Fibroblast of villous mesenchyme (primary cell): ENCODE results near the gene DMRTC2. TPM values are rescaled to one million over a fixed set of nuclear protein-coding genes. Genes with fewer than 3 reads are reported as not detected.

ENCODE experiments used
- DNase-seq: peaks from one replicate; pipeline ENCODE4 v3.0.0-alpha.2; 2010; ENCODE audit warnings: low read depth
- H3K4me3 ChIP-seq: 2 replicates; pipeline ENCODE4 v1.5.1; 2011; ENCODE audit warnings: low read depth, mild to moderate bottlenecking, low read length
- total RNA-seq: library from RNA; depleted of rRNA; stranded (reverse); fragments of >200 nt; gene quantifications from 2 replicates; pipeline ENCODE4 v1.2.3, GENCODE V29; 2012
- TF ChIP-seq, protein P1 (sequence below): IDR thresholded peaks from 2 replicates; pipeline ENCODE4 v1.5.1; 2012; ENCODE audit warnings: low read depth, mild to moderate bottlenecking, low read length; ENCODE audit not compliant: insufficient read depth

DMRTC2 gene
- total RNA-seq, 1 donor = not detected

DNA sequence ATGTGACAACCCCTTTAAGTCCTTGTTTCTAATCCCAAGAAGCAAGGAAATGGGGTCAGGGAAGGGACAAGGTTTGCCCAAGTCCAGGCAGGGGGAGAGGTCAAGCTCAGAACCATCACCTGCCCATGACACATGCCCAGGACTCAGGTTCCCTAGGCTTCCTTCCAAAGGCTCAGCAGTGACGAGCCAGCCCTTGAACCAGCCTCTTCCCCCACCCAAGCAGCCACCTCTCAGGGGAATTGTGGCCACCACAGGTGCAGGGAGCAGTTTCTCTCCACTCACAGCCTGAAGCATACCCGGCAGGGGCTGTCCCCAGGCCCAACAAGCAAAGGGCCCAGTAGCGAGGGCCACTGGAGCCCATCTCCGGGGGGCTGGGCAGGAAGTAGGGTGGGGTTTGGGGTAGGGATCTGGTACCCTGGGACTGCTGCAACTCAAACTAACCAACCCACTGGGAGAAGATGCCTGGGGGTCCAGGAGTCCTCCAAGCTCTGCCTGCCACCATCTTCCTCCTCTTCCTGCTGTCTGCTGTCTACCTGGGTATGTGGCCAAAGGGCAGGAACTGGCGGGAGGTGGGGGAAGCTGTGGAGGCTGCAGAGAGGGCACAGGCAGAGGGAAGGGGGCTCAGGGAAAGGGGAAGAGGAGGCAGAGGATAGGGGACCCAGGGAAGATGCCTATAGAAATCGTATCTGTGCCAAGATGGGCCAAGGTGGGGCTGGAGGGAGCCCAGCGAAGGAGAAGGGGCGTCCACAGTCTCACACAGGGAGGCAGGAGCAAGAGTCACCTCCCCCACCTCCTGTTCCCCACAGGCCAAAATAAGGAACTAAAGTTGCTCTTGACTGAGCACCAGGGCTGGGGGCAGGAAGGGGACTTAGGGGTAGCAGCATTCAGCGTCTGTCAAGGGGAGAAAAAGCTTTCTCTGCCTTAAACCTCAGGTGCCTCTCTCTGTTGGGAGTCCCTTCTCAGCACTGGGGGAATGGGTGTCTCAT lies 32.3 kb downstream of the DMRTC2 start, which contains the start of gene CD79A:
Gene CD79A, plus strand, starts transcription at position 433 of the 986 bp plus-strand sequence. Its CDS starts 26 bp downstream, at position 459.
- no peak within 1 kb of the TSS for H3K4me3 ChIP-seq
- TF ChIP-seq, protein P1, sequence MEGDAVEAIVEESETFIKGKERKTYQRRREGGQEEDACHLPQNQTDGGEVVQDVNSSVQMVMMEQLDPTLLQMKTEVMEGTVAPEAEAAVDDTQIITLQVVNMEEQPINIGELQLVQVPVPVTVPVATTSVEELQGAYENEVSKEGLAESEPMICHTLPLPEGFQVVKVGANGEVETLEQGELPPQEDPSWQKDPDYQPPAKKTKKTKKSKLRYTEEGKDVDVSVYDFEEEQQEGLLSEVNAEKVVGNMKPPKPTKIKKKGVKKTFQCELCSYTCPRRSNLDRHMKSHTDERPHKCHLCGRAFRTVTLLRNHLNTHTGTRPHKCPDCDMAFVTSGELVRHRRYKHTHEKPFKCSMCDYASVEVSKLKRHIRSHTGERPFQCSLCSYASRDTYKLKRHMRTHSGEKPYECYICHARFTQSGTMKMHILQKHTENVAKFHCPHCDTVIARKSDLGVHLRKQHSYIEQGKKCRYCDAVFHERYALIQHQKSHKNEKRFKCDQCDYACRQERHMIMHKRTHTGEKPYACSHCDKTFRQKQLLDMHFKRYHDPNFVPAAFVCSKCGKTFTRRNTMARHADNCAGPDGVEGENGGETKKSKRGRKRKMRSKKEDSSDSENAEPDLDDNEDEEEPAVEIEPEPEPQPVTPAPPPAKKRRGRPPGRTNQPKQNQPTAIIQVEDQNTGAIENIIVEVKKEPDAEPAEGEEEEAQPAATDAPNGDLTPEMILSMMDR = no peak
- DNase-seq = no peak

DNA sequence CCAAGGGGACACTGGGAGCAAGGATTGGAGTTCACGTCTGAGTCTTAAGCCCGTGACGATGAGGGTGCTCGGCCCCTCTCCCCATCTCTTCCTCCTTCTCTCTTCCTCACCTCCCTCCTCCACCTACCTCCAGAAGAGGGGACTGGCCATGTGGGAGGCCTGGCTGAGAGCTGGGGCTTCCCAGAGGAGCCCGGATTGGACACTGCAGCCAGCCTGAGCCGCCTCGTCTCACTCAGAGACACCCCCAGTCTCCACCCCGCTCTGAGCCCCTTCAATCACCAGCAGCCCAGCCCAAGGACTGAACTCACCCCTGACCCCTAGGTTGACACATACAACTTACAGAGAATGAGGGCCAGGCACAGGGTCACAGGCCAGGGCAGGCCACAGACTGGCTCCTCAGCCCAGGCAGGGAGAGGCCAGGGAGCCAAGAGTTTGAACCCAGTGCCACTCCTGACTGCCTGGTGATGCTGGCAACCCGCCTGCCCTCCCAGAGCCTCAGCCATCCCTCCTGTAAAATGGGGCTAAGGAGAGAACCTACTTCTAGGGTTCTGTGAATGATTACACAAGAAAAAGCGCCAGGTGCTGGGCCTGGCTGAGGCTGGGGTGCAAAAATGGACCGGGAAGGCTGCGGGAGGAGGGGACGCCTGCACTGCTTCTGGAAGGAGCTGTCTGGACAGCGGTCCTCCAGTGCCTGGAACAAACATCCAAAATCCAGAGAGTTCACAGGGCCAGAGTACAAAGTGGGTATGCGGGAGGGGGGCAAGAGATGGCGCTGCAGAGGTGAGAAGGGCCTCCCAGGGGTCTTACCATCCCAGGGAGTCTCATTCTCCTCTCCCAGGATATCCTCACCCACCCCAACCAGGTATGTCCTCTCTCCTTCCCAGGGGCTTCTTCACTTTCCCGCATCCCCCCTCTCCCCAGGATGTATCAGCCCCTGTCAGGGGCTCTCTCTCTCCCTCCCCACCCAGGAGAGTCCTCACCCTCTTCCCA lies 33.4 kb downstream of the DMRTC2 start:
- no peak overlapping the region for H3K4me3 ChIP-seq
- no peak for DNase-seq

DNA sequence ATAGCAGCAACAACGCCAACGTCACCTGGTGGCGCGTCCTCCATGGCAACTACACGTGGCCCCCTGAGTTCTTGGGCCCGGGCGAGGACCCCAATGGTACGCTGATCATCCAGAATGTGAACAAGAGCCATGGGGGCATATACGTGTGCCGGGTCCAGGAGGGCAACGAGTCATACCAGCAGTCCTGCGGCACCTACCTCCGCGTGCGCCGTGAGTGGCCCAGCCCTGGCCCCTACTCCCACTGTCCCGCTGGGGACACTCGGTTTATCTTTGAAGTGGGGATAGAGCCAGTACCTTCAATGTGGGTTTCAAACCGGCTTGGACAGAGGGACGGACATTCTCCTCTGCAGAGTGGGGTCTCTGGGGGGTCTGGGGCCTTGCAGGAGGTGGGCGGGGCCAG lies 34.2 kb downstream of the DMRTC2 start:
- DNase-seq = no peak
- H3K4me3 ChIP-seq = no peak overlapping the region
- TF ChIP-seq, protein P1 = no peak

More for the DNA sequence above, 33.4 kb downstream of the DMRTC2 start:
- TF ChIP-seq, protein P1 = no peak

DNA sequence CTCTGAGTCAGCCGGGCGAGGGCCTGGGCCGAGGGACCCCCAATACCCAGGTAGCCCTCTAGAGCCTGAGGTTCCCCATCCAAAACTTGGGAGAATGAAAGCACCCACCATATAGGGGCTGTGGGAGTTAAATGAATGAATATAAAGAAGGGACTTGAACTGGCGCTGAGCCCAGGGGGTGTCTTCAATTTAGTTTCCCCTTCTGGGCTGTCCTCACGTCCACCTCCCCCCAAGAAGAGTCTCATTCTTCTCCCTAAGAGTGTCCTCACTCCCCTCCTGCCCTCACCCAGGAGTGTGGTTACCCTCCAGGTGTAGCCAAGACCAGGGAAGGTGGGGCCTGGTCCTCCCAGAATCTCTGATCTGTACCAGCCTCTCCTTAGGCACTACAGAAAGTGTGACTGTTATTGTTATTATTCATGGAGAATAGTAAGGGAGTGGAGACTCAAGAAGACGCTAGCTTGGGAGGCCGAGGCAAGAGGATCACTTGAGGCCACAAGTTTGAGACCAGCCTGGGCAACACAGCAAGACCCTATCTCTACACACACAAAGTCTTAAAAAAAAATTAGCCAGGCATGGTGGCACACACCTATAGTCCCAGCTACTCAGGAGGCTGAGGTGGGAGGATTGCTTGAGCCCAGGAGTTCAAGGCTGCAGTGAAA lies 35.0 kb downstream of the DMRTC2 start:
- DNase-seq = no peak
- TF ChIP-seq, protein P1 = no peak
- H3K4me3 ChIP-seq = no peak overlapping the region

DNA sequence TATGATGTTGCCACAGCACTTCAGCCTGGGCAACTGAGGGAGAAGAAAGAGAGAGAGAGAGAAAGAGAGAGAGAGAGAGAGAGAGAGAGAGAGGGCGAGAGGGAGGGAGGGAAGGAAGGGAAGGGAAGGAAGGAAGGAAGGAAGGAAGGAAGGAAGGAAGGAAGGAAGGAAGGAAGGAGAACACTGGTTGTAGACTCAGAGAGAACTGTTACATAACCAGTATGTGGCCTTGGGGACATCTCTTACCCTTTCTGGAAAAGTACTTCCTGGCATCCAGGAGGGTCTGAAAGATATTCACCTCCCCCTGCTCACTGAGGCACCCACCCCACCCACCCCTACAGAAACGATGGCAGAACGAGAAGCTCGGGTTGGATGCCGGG lies 35.5 kb downstream of the DMRTC2 start:
- DNase-seq = no peak
- TF ChIP-seq, protein P1 = no peak
- no peak overlapping the region for H3K4me3 ChIP-seq
